Subcutaneous adipose tissue (tissue), 4 donors: ENCODE measurements around the gene ASPG. TPM values are rescaled to one million over a fixed set of nuclear protein-coding genes. Genes with fewer than 3 reads are reported as not detected.

Experiments used
- total RNA-seq, 4 donors: library from RNA; depleted of rRNA; stranded (reverse); fragments of >200 nt; gene quantifications; one replicate each; pipeline ENCODE4 v1.1.0, GENCODE V29; 2016
- TF ChIP-seq, protein P1 (sequence below): fragments of 450-650 bp; IDR thresholded peaks from one replicate; pipeline ENCODE4 v1.5.1; 2016; ENCODE audit warnings: low read depth, mild to moderate bottlenecking, control low read depth, antibody characterized with exemption, moderate library complexity

The ASPG gene
- total RNA-seq, 4 donors from 2014 or later = 1.5 TPM; not detected in 3

- TF ChIP-seq, protein P1, sequence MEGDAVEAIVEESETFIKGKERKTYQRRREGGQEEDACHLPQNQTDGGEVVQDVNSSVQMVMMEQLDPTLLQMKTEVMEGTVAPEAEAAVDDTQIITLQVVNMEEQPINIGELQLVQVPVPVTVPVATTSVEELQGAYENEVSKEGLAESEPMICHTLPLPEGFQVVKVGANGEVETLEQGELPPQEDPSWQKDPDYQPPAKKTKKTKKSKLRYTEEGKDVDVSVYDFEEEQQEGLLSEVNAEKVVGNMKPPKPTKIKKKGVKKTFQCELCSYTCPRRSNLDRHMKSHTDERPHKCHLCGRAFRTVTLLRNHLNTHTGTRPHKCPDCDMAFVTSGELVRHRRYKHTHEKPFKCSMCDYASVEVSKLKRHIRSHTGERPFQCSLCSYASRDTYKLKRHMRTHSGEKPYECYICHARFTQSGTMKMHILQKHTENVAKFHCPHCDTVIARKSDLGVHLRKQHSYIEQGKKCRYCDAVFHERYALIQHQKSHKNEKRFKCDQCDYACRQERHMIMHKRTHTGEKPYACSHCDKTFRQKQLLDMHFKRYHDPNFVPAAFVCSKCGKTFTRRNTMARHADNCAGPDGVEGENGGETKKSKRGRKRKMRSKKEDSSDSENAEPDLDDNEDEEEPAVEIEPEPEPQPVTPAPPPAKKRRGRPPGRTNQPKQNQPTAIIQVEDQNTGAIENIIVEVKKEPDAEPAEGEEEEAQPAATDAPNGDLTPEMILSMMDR = no peak
Observed at GRCh38 chr14:104076743-104077142, 8.8 kb upstream of the ASPG start.

GRCh38 chr14:104078031-104078455, 7.5 kb upstream of the ASPG start:
- TF ChIP-seq, protein P1 = no peak

DNA sequence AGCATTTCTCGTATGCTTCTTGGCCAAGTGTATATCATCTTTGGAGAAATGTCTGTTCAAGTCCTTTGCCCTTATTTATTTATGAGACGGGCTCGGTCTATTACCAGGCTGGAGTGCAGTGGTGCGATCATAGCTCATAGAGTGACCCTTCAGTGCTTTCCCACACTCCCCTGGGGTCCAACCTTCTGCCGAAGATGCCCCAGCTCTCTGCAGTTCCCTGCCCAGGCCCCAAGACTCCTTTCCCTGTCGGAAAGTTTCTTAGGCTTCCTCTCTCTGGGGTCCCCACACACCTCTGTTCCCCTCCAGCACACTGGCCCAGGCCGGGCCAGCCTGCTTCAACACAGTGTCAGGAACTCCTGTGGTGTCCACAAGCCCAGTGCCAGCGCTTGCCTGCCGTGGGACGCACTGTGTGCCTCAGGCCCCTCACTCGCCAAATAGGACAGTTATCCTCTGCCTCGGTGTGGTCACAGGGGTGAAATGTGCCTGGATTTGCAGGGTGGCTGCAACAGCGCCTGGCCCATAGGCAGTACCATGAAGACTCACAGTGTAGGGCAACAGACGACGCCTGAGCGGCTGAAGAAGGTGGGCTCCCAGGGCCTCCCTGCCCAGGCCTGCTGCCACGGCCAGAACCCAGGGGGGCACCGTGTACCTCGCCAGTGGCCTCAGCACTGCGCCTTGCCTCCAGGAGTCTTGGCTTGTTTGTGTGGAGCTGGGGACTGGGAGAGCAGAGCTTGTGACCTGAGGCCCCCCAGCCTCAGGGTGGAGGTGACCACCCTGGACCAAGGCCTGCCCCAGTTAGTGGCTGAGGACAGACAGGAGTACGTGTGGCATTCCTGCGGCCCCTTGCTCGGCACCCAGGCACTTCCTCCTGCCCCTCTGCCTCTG, 4.9 kb upstream of the ASPG start:
- TF ChIP-seq, protein P1 = no peak

DNA sequence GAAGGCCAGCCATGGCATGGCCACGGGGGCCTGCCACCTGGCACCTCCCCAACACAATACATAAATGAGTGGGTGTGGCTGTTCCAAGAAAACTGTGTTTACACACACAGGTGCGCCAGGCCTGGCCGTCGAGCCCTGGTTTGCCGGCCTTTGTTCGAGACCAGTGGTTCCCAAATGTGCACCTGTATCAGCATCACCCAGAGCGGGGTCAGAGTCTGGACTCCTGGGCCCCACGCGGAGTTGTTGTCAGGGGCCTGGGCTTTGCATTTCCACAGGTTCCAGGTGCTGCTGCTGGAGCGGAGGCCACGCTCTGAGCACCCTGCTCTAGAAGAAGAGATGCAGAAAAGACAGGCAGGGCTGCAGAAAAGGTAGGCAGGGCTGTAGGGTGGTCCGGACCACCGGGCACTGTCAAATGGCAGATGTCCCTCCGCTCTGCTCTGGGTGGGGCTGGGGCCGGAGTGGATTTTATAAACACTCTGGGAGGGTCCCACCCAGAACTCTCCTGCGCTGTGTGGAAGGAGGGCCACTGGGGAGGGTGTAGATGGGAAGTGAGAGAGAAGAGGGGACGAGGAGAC, 4.2 kb upstream of the ASPG start:
- TF ChIP-seq, protein P1 = no peak

DNA sequence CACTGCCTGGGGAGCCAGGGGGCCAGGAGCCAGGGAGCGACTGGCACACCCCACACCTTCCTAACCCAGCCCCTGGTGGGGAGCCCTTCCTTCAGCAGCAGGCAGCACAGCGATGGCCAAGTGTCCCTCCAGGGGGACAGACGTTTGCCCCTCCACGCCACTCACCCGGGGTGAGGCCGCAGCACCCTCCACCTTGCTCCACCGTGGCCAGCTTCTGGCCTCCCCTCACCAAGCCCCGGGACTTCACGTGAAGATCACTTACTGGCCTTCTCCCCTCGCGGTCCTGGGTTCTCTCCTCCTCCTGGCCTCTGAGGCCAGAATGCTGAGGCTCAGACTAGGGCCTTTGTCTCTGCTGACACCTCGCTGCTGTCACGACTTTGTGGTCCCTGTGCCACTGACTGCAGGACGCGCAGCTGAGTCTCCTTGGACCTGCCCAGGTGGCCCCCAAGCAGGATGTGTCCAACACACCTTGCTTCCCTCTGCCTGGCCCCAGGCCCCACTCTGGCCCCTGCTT, 3.5 kb upstream of the ASPG start:
- TF ChIP-seq, protein P1 = no peak

DNA sequence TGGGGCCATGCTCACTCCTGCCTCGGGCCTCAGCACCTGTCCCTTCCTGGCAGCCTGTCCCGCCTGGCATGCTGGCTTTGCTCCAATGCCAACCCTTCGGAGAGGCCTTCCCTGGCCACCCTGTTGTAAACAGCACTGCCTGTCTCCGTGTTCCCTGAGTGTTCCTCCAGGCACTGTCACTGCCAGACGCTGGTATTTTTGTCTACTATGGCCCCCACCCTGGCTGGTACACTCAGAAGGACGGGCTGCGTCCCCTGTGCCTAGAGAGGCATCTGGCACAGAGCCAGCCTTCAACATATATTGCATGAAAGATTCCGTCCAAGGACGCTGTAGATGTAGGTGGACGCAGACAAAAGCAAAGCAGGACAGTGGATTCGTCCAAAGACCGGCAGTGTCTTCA, 2.7 kb upstream of the ASPG start:
- TF ChIP-seq, protein P1 = no peak

DNA sequence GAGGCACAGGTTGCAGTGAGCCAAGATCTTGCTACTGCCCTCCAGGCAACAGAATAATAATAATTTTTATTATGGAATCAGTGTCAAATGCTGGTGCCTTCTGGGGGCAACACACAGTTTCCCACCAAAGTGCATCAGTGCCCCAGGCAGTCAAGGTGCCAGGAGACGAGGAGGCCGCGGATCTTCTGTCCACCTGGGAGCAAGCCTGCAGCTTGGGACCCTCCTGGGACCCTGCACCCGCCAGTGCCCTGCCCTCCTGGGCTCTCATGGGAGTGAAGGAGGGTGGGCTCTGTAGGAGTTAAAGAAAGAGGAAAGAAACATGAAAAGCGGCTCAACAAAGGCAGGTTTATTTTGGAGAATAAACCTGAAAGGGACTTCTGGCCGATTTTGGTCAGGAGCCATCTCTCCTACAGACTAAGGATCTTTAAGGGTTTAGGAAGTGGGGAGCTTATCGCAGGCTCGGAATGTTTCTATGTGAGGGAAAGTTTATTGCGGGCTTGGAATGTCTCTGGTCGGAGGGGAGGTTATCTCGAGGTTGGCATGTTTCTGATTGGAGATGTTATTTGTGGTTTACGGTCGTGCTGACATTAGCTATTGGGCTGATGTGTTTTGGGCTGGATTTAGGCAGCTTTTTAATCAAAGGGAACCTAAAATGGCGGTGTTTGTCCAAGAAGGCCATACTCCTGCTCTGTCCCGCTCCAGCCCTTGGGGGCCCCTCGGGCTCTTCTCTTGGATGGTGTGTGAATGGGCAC, 1.1 kb upstream of the ASPG start:
- TF ChIP-seq, protein P1 = no peak
